MM.1S (cell line): ENCODE data around the gene LRRC10.

Experiments used
- CTCF ChIP-seq: fragments of 300-600 bp; sonication (generic); IDR thresholded peaks from 2 replicates; pipeline ENCODE4 v1.5.1; 2016; ENCODE audit warnings: antibody characterized with exemption, low read length, mixed read lengths
- EZH2phosphoT487 ChIP-seq: fragments of 300-600 bp; sonication (generic); IDR thresholded peaks from 2 replicates; pipeline ENCODE4 v1.6.1; 2018; ENCODE audit warnings: antibody characterized with exemption, low read length

- no peak for TF ChIP-seq EZH2phosphoT487
- no peak for TF ChIP-seq CTCF
Observed at GRCh38 chr12:69623970-69624369, 13.3 kb upstream of the LRRC10 start.
